Stomach (tissue), 4 donors: Measurements from ENCODE around the gene KCNJ15.

Experiments used
- CTCF ChIP-seq, 7 experiments: fragments of 450-650 bp in 4 of 7; fragments of 200-600 bp in 3 of 7; sonication (generic) in 3 of 7; IDR thresholded peaks; one replicate each; pipeline ENCODE4 v1.5.1; 2016 to 2019; ENCODE audit warnings: antibody characterized with exemption in 7 of 7, control low read depth in 2 of 7, mild to moderate bottlenecking in 1 of 7
- EP300 ChIP-seq: sonication (generic); formaldehyde crosslinking; IDR thresholded peaks from one replicate; pipeline ENCODE4 v1.6.1; 2017; ENCODE audit warnings: antibody characterized with exemption
- POLR2A ChIP-seq, 4 donors: fragments of 450-650 bp; IDR thresholded peaks; one replicate each; pipeline ENCODE4 v1.6.1; 2016; ENCODE audit warnings: antibody characterized with exemption in 4 of 4, control low read depth in 2 of 4, mild to moderate bottlenecking in 1 of 4, moderate library complexity in 1 of 4

- TF ChIP-seq EP300 = no peak
- TF ChIP-seq CTCF (IDR thresholded peaks at IDR 0.05) = no peak
- no peak for TF ChIP-seq POLR2A (IDR thresholded peaks at IDR 0.05)
Measured at GRCh38 chr21:38221594-38221993, 35.2 kb upstream of the KCNJ15 start.
